HS-5 (cell line): ENCODE results near the gene LEPROT.

Experiments
- DNase-seq: peaks from one replicate; pipeline ENCODE4 v3.0.0-alpha.2; 2012; ENCODE audit warnings: low read depth

Gene LEPROT

DNA sequence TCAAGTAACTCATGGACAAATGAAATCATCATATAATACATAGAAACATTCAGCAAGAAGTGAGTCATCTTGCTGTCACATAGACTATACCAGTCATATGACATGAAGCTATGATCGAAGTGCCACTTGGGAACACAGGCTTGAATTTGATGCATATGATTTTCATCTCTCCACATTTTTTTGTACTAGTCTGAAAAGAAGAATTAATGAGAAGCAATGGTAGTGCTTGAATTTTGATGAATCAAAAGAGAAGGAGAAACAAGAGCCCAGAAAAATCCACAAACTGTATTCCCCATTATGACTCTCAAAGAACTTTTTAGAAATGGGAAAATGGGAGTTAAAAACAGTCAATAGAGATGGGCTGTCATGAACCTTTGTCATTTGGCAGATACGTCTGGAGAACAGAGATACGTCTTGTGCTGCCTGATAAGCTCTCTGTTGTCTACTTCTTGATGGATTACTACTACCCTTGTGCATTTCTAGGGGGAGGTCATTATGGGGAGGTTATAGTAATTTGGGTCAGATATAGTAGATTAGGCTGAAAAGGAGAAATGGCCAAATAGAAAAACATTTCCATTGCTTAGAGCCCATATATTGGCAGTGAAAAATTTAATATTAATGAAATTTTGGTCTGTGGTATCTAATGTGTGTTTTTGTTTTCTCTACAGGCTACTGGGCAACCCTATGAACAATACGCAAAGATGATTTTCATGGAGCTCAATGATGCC, 8.0 kb upstream of the LEPROT start:
- DNase-seq = no peak

DNA sequence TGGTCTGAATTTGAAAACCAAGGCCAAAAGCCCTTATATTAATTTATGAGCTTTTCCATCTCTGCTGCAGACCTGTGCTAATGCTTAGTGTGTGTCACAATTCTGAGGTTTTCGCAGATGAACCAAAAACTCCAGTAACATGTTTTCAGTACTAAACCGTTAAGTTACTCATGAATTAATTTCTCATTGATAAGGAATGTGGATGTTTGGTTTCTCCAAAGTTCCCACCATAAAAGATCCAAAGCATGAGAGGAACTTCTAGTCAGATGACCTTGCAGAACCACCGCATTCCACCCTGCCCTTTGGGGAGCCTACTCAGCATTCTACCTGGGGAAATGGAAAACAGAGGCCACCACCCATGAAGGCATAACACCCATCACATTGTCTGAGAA, 7.5 kb upstream of the LEPROT start:
- peak; percentile 76 for DNase-seq

DNA sequence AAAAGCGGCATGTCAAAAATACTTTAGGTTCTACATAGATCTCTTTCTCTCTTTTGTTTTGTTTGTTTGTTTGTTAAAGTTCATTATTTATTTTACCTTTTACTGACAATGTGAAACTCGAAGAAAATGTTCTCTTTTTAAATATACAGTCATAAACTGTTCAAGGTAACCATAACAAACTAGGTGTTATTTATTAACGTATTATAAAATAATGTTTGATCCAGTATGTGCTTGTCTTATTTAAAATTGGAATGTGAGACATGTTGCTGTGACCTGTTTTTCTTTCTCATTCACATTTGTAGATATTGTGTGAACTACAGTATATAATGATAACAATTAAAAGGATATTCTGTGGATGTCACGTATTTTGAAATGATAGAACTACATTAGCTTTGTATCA, 5.9 kb upstream of the LEPROT start:
- DNase-seq = no peak

DNA sequence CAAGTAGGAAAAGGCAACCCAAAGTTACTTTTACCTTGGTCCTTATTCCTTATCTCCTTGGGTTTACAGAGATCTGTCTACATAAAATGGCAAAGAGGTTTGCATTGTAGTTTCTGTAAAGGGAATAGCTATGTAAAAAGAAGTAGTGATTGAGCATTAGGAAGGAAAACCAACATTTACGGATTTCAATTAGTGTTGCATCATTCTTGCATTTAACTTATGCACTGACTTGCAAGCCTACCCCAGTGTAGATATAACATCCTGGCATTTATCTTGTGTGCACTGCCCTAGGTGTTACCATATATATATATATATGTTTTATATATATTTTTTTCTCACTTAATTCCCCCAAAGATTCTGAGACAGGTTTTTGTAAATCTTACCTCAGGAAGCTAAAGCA, 3.7 kb upstream of the LEPROT start:
- DNase-seq = no peak

DNA sequence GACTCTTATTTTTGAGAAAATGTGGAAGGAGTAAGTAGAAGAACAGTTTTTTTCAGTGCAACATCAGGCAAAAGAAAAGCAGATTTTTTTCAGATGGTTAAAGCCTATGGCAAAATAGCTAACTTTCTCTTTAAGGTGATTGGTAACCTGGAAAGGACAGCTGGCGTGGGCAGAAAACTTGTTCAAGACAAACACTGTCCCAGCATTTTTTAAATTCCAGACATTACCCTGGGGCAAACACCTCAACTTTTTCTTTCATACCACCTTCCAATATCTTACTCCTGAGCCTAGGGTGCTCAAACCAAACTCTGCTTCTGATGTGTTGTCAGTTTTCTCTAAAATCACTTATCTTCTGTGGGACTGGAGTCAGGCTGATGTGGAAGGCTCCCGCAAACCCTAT, 2.7 kb upstream of the LEPROT start:
- DNase-seq = no peak

DNA sequence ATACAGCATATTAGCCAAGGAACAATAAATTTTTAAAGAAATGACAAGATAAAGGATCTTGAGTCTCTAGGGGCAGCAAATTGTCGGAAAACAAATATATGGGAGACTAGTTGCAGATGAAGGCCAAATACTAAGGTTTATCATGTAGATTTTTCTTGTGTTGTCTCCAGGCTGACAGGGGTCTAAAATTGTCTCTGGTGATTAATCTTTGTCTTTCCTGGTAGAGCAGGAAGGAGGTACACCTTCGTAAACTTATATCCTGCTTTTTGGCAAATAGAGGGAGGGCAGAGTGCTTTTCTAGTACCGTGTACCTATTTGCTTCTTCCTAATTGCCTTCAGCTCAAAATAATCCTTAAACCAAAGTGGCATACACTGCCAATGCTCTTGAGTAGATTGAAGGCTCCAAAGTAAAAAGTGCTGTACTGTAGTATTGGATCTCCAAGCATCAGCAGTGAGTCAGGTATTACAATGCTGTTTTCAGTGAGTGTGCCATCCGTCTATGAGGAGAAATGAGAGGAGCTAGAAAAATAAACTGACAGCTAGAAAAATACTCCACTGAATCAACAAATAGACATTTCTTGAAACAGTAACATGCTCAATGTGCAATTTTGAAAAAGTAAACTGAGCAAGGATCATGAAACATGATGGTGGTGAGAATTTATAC, 1.8 kb upstream of the LEPROT start:
- no peak for DNase-seq

DNA sequence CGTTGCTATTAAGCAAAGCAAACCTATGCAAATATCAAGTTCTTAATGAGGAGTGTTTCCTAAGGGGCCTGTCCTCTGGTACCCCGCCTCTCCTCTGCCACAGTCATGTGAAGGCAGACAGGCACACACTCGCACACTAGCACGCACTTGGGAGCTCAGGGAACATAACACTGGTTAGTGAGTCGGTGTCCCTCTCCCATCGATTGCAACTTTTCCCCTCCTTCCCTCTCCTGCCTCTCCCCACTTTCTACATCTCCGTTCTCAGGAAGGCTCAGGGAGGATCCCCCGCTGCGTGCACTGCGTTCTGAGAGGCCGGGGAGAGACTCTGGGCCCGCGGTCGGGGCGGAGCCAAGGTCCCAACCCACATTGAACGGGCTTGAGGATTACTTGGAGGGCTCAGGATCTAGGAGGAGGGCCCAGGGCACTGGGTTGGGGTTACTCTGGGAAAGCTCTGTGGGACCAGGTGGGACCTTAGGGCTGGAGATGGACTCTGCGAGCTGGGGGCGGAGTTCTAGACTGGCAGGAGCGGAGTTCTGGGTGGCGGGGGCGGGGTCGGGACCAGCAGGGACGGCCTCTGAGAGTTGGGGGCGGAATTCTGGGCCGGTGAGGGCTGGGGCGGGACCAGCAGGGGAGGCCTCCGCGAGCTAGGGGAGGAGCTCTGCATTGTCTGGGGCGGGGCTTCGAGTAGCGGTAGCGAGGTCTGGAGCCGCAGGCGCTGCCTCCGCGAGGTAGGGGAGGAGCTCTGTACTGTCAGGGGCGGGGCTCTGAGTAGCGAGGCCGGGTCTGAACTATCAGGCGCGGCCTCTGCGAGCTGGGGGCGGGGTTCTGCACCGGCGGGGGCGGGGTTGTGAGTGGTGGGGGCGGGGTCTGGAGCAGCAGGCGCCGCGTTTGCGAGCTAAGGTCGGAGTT, 533 bp upstream of the LEPROT start:
- peak; percentile 92 for DNase-seq

DNA sequence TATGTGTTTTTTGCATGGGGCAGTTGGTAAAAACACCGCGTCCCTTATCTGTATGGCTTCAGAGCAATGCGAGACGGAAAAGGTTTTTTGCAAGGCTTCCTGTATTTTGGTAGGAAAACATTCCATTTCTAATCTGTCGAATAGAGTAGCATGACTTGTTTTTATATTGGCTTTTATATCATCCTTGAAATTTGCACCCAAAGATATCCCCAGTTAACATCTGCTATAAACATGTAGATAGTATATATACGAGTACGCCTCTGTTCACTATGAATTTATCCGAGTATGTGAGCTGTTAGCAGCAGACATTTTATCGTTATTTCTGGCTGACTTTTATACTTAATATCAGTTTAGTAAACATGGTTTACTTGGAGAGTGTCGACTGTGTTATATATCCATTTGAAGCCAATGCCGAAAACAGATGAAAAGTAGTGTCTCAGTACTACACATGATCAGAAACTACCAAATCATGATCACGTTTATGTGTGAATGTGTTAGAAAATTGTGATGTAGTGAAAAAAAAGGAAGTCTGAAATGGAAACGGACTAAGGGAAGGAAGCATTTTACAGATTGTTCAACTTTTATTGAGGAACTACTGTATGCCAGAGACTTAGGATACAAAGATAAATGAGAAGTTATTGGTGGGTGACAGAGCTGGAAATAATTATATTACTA, 1.0 kb downstream of the LEPROT start:
- no peak for DNase-seq

DNA sequence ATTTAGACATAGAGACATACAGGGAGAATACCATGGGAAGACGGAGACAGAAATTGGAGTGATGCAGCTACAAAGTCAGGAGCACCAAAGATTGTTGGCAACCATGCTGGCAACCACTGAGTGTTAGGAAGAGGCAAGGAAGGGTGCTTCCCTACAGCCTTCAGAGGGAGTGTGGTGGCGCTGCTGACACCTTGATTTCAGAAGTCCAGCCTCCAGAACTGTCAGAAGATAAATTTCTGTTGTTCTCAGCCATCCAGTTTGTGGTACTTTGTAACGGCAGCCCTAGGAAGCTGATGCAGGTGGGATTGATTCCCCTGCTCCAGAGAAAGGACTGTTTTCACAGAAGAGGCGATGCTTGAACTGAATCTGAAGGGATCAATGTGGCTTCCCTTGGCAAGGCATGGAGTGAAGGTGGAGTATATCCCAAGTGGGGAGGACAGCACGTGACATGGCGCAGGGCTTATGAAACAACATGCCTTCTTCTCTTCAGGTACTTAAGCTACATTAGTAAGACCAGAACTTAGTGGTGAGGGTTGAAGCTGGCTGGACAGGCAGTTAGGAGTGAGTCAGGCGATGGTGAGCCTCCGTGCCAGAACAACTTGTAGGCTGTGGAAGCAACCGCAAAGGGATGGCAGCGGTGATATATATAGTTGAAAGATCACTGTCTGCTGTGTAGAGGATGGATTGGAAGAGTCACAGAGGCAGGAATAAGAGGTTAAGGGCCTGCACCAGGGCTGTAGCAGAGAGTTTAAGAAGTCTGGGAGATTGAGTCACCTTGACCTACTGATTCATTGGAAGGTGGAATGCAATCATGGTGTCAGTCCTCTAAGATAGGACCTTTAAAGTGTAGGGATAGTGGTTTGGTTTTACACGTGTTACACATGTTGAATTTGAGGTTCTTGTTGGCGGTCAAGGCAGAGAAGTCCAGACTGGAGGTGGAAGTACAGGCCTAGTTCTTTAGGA, 2.1 kb downstream of the LEPROT start:
- no peak for DNase-seq

DNA sequence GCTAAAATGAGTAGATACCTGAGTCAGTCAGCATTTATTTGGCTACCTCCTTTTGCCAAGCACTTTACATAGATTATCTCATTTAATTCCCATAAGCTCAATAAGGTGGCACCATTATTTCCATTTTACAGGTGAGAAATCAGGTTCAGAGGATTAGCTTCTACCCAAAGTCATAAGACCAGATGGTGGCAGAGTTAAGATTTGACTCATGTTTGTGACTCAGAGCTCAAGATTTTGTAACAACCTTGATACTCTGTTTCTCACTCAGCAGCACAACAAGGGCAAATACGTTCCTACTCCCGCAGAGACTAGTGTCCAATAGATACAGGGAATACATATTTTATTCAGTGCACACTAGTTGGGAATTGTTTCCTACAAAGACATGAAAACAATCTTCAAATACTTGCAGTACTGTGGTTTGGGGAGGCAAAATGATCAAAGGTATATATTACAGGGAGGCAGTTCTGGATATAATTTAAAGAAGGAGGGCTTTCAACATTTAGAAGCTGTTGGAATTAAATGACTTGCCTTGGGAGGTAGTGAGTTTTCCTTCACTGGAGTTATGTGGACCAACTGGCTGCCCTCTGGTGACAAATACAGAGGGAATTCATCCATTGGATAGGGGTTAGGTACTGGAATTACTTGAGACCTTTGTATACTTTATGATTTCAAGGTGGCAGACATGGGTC, 3.6 kb downstream of the LEPROT start:
- DNase-seq = peak; percentile 92

DNA sequence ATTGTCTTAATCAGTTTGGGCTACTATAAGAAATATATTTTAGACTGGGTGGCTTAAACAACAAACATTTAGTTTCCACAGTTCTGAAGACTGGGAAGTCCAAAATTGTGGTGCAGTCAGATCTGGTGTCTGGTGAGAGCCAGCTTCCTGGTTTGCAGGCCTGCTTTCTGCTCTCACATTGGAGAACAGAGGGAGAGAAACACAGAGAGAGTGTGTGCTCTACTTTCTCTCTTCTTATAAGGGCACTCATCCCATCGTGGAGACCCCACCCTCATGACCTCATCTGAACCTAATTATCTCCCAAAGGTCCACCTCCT, 4.1 kb downstream of the LEPROT start:
- no peak for DNase-seq

DNA sequence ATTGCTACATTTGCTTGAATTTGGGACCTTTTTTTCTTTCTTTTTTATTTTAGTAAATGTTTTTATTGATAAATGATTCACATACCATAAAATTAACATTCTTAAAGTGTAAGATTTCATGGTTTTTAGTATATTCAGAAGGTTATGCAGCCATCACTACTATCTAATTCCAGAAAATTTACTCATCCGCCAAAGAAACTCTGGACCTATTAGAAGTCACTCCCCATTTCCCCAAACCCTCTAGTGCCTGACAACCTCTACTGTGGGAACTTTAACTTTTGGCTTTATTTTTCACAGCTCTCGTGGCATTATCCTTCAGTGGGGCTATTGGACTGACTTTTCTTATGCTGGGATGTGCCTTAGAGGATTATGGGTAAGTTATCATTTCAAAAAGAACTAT, 4.5 kb downstream of the LEPROT start:
- no peak for DNase-seq

DNA sequence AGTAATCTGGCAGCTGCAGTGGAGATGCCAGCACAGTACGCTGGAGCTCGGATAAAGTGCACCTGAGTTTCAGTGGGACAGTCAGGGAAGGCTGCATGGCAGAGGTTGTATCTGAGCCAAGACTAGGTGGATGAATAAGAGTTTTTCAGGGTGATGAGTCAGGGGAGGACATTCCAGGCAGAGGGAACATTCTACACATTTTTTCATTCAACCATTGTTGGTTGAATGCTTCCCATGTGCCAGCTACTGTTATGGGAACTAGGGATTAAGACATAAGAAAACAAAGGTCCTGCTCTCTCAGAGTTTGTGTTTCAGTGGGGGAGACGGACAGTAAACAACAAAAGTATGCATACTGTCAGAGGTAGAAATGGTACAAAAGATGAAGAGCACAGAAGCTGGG, 5.2 kb downstream of the LEPROT start:
- DNase-seq = peak; percentile 86

DNA sequence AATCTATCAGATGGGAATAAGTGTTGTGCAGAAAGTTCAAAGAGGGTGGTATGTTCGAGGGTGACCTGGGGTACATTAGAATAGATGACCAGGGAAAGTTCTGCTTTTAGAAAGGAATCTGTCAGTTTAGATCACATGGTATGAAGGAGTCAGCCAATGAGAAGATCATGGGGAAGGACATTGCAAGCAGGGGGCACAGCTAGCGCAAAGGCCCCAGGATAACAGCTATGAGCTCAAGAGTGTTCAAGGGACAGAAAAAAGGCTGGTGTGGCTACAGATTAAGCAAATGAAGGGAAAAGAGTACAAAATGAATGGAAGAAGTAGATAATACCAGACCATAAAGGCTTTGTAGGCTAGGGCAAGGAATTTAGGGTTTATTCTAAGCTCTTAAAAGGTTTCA, 8.6 kb downstream of the LEPROT start:
- DNase-seq = no peak

DNA sequence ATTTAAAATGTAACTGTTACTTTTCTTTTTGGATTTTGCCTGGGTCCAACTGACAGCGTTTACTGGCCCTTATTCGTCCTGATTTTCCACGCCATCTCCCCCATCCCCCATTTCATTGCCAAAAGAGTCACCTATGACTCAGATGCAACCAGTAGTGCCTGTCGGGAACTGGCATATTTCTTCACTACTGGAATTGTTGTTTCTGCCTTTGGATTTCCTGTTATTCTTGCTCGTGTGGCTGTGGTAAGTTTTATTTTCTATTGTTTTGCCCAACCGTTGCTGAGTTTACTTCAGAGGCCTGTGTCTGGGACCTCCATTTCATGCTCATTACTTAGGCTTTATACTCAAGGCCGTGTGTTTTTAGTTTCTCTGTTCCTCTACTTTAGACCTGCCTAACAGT, 9.3 kb downstream of the LEPROT start:
- DNase-seq = no peak

DNA sequence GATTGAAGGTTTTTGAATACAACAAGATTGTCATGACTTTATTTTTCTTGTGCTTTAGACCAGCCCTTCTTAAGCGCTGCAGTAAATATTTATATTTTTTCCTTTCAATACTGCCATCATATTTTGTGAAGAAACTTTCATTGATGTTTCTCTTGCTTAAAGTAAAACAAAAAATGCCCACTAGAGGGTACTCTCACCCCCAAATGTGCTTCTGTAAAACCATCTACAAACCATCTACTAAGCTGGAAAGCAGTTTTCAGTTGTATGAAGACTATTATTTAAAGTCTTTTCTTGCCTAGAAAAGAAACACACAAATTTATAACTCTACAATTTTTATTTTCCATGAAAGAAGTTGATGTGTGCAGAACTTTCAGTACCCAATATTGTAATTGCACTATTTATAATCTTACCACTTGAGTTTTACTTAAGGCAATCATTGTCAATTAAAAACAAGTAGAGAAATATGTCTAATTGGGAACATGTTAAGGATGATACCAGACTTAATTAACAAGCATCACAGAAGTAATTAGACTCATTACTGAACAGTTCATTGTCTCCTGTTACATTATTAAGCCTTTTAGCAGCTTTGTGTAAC, 10.7 kb downstream of the LEPROT start:
- DNase-seq = no peak

DNA sequence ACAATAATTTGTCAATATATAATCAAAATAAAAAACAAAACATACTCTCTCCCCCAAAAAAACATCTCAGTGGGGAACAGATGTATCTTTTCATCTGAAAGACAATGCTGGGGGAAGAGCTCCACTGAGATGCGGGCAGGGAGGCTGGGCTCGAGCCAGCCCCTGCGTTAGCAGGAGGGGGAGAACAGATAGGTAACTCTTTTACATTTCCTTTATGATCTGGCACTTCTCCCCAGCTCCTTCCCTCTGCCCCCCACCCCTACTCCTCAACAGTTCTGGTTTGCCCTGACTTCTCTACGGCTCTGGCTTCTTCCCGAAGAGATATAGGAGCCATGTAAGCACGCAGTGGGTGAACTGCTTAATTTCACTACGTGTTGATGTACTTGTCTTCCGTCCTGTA, 12.4 kb downstream of the LEPROT start:
- DNase-seq = no peak

DNA sequence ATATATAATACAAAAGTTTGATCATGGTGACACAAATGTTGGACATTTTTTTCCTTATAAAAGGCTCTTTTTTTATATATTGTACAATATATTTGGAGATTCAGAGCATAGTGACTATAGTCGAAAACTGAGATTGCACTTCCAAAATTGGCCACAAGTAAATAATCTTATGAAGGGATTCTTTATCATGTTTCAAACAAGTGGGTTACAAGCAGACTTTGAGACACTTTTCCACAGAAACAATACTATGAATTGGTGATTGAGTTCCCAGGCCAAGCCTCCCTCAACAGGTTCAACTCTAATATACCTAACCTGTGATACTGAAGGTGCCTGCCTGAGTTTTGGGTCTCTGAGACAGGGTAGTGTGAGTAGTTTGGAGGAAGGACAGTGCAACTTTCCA, 13.8 kb downstream of the LEPROT start:
- DNase-seq = no peak

DNA sequence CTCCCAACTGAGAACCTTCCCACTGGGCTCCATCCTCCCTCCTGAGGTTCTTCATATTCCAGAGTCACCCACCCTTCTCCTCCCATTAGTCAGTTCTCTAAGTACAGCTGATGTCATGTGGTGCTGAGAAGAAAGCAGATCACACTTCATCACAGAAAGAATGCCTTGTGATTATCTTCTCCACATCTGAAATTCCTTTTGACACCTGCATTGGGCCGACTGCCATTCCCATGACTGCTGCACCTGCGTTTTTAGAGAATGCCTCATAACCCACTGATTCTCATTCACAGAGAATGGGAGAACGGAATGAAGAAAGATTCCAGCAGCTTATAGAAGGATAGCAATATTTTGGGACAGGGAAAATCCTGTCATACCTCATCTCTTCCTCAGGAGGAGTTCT, 14.3 kb downstream of the LEPROT start:
- DNase-seq = no peak

DNA sequence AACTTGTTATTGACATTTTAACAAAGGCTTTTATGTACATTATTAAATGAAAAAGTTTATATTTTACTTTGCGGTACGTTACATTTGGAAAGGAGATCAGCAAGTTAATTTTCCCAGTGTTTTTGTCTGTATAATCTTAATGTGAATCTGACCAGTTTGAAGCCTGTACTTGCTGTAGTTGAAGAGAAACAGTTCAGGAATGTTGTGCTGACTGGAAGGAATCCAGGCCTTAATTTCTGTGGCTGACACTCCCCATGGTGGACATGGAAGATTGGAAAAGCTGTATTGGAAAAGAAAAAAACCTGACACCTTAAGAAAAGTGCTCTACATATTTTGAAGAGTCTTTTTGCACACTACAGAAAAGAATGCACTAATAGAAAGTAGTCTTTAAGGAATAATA, 15.5 kb downstream of the LEPROT start:
- no peak for DNase-seq
